BE2C (cell line): ENCODE measurements around the gene KCNS1.

Source experiments
- DNase-seq: peaks from one replicate; pipeline ENCODE4 v3.0.0-alpha.2; 2020
- H3K27me3 ChIP-seq: fragments of 250-450 bp; sonication (Bioruptor Pico); 2 replicates; pipeline ENCODE4 v1.5.1; 2020; ENCODE audit warnings: mild to moderate bottlenecking
- H3K36me3 ChIP-seq: fragments of 250-450 bp; sonication (Bioruptor Pico); 2 replicates; pipeline ENCODE4 v1.5.1; 2020; ENCODE audit warnings: mild to moderate bottlenecking
- H3K4me1 ChIP-seq: fragments of 250-450 bp; sonication (Bioruptor Pico); 2 replicates; pipeline ENCODE4 v1.5.1; 2020
- H3K4me3 ChIP-seq: 2 replicates; pipeline ENCODE4 v1.5.1; 2011; ENCODE audit warnings: low read depth, low read length
- H3K9me3 ChIP-seq: fragments of 250-450 bp; sonication (Bioruptor Pico); 2 replicates; pipeline ENCODE4 v1.5.1; 2020
- TF ChIP-seq, protein P1 (sequence below): IDR thresholded peaks from 2 replicates; pipeline ENCODE4 v1.5.1; 2012; ENCODE audit warnings: mild to moderate bottlenecking, low read depth, low read length

Gene KCNS1

DNA sequence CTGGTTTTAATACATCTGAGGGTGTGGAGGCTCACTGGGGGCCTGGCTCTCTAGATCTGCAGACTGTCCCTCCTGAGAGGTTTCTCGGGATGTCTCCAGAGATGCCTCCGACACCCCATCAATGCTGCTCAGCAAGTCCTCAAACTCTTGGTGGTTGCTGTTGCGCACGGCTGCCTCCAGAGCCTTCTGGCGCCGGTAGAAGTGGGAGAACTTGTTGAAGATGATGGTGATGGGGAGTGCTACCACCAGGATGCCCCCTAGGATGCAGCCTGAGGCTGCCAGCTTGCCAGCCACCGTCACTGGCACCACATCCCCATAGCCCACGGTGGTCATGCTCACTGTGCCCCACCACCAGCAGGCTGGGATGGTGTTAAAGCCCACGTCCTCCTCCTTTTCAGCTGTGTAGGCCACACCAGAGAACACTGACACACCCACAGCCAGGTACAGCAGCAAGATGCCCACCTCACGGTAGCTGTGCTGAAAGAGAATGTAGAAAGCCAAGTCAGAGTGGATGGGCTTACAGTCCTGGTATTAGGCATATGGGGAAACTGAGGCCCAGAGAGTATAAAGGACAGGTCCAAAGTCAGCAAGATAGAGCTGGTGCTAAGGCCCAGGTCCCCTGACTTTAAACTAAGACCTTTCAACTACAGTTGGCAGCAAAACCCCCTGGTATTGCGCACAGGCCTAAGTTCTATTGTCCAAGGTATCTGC lies 5.9 kb downstream of the KCNS1 start:
- DNase-seq, result no peak
- Histone ChIP-seq H3K36me3 (no peaks in the 10 kb centered on the region), H3K9me3 (no peaks in the 10 kb centered on the region), H3K4me3 (no peak overlapping the region), H3K4me1 (no peaks in the 10 kb centered on the region), H3K27me3 (no peaks in the 10 kb centered on the region)
- TF ChIP-seq, protein P1, sequence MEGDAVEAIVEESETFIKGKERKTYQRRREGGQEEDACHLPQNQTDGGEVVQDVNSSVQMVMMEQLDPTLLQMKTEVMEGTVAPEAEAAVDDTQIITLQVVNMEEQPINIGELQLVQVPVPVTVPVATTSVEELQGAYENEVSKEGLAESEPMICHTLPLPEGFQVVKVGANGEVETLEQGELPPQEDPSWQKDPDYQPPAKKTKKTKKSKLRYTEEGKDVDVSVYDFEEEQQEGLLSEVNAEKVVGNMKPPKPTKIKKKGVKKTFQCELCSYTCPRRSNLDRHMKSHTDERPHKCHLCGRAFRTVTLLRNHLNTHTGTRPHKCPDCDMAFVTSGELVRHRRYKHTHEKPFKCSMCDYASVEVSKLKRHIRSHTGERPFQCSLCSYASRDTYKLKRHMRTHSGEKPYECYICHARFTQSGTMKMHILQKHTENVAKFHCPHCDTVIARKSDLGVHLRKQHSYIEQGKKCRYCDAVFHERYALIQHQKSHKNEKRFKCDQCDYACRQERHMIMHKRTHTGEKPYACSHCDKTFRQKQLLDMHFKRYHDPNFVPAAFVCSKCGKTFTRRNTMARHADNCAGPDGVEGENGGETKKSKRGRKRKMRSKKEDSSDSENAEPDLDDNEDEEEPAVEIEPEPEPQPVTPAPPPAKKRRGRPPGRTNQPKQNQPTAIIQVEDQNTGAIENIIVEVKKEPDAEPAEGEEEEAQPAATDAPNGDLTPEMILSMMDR, result no peak

DNA sequence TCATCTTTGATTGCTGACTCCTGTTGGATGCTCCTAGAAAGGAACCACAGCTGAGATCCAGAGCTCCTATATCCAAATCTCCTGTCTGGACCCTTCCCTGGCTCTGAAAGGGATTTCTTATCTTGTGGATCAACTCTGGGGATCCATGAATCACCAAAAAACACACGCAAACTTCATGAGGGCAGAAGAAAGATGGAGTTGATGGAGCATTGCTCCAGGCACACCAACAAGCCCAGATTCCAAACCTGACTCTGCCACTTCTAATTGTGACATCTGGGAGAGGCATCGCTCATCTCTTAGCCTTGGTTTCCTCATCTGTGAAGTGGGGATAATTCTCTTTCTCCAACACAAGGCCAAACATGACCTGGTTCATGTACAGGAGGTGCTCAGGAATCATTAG lies 6.7 kb downstream of the KCNS1 start:
- H3K4me1 ChIP-seq, result no peaks in the 10 kb centered on the region
- no peaks in the 10 kb centered on the region for H3K36me3 ChIP-seq
- H3K4me3 ChIP-seq, result no peak overlapping the region
- no peaks in the 10 kb centered on the region for H3K9me3 ChIP-seq
- TF ChIP-seq, protein P1, result no peak
- no peak for DNase-seq
- H3K27me3 ChIP-seq, result no peaks in the 10 kb centered on the region

DNA sequence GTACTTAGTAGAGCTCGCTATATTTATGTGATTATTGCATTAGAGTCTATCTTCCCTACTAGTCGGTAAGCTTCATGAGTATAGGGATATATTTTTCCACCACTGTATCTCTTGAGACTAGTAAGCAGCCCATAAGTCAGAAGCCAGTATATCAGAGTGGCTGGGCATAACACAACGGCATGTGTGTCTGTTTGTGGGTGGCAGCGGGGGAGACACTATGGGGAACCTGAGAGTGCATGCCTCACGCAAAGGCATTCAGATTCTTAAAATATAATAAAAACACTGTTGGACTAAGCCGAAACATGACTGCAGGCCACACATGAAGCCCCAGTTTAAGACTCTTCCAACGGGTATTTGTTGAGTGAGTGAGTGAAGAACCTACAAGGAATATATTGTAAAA lies 8.0 kb downstream of the KCNS1 start:
- Histone ChIP-seq H3K9me3 (no peaks in the 10 kb centered on the region), H3K36me3 (no peaks in the 10 kb centered on the region), H3K4me3 (no peak overlapping the region), H3K4me1 (no peaks in the 10 kb centered on the region), H3K27me3 (no peaks in the 10 kb centered on the region)
- TF ChIP-seq, protein P1, result no peak
- no peak for DNase-seq

DNA sequence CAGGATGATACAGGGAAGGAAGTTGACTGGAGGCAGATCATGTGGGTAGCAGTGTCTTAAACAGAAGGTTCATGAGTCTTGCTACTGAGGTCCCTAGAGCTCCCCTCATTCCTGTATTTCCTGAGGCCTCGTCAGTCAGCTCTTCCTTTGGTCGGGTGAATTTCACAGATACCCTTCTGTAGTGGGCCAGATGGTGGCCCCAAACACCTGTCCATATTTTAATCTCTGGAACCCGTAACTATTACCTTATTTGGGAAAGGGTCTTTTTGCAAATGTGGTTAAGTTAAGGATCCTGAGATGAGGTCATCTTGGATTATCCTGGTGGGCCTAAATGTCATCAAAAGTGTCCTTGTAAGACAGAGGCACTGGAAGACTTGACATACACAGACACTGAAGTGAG lies 9.6 kb downstream of the KCNS1 start:
- no peaks in the 10 kb centered on the region for H3K27me3 ChIP-seq
- H3K4me3 ChIP-seq, result no peak overlapping the region
- H3K9me3 ChIP-seq, result no peaks in the 10 kb centered on the region
- no peaks in the 10 kb centered on the region for H3K36me3 ChIP-seq
- TF ChIP-seq, protein P1, result no peak
- no peak for DNase-seq
- H3K4me1 ChIP-seq, result no peaks in the 10 kb centered on the region

DNA sequence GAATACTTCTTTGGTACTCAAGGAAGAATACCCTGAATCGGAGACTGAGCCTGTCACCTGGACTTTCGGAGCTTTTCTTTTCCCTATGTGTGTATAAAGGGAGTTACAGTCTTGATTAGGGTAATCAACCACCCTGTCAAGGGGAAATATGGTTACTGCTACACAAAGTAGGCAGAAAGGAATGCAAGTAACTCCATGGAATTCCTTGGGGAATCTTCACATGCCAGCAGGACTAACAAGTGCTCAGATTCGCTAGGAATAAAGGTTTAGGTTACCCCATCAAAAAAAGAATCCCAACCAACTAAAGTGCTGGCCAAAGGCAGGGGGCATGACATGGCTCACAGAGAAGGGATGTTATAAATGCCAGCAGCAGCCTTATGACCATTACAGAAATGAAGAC lies 10.4 kb downstream of the KCNS1 start:
- H3K36me3 ChIP-seq, result no peaks in the 10 kb centered on the region
- DNase-seq, result no peak
- no peaks in the 10 kb centered on the region for H3K4me1 ChIP-seq
- no peaks in the 10 kb centered on the region for H3K27me3 ChIP-seq
- H3K4me3 ChIP-seq, result no peak overlapping the region
- TF ChIP-seq, protein P1, result no peak
- H3K9me3 ChIP-seq, result no peaks in the 10 kb centered on the region

DNA sequence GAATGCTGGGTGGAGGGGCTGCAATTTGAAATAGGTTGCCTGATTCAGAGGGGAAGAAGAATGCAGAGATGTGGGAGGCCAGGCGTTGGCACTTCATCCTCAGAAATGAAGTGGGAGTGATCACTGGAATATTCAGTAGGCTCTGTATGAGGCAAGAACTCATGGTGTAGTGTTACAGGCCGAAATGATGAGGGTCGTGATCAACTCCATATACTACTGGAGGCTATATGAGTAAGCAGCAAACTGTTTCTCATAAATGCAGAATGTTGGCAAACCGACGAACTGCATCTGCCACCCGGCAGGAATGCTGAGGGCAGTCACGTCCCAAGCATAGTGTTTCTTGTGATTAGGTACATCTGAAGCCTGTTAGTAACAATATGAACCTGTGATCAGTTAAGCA lies 12.7 kb downstream of the KCNS1 start:
- TF ChIP-seq, protein P1, result no peak
- no peak for DNase-seq
- H3K9me3 ChIP-seq, result no peaks in the 10 kb centered on the region
- H3K36me3 ChIP-seq, result no peaks in the 10 kb centered on the region
- no peak overlapping the region for H3K4me3 ChIP-seq
- H3K4me1 ChIP-seq, result no peaks in the 10 kb centered on the region
- no peaks in the 10 kb centered on the region for H3K27me3 ChIP-seq
